ENCODE measurements around the gene CWC27. TPM values are rescaled to one million over a fixed set of nuclear protein-coding genes. Genes with fewer than 3 reads are reported as not detected.
A peak's percentile ranks its signal among the peaks of the same experiment; 100 is the strongest.

Gene CWC27
- total RNA-seq, 1 donor from 2014 or later, result 28.9 TPM

DNA sequence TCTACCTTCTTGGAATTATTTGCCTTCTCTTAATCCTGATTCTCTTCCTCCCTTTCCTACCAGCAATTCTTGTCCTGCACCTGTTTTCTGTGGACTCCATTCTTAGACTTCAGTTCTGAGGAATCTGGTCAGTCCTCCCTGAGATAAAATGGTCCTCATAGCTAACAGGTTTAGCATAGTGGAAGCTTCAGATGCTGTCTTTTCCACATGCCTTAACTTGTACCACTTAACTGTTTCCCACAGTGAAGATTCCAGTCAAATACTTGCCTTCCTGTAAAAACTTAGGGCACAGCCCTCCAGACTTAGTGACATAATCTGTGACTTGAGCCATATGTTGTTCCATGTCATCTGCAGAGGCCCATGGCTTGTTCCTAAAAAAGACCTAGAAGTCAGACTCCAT, 261.3 kb downstream of the CWC27 start:
- TF ChIP-seq, protein P1, sequence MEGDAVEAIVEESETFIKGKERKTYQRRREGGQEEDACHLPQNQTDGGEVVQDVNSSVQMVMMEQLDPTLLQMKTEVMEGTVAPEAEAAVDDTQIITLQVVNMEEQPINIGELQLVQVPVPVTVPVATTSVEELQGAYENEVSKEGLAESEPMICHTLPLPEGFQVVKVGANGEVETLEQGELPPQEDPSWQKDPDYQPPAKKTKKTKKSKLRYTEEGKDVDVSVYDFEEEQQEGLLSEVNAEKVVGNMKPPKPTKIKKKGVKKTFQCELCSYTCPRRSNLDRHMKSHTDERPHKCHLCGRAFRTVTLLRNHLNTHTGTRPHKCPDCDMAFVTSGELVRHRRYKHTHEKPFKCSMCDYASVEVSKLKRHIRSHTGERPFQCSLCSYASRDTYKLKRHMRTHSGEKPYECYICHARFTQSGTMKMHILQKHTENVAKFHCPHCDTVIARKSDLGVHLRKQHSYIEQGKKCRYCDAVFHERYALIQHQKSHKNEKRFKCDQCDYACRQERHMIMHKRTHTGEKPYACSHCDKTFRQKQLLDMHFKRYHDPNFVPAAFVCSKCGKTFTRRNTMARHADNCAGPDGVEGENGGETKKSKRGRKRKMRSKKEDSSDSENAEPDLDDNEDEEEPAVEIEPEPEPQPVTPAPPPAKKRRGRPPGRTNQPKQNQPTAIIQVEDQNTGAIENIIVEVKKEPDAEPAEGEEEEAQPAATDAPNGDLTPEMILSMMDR (IDR thresholded peaks at IDR 0.05), result no peak
- H3K4me1 Mint-ChIP-seq, result peaks cover 22% of the 10 kb centered on the region
- H3K4me3 Mint-ChIP-seq, result no peak overlapping the region
- intact Hi-C loops (cut with micrococcal nuclease), result loop anchor here (10.0 kb wide), 2 partner anchors 265 to 595 kb away; partner anchors contain the start of genes CWC27, SHLD3, SREK1IP1 and TRAPPC13
- no peak for ATAC-seq (ENCODE audit: low read depth)
- no peak for DNase-seq
- no peaks in the 10 kb centered on the region for H3K36me3 Mint-ChIP-seq (ENCODE audit: low read depth)
- CTCF ChIA-PET, result no interaction called here
- H3K27me3 Mint-ChIP-seq, result no peaks in the 10 kb centered on the region
- H3K27ac Mint-ChIP-seq, result no peak overlapping the region
- POLR2A ChIA-PET, result no interaction called here
- H3K9me3 Mint-ChIP-seq, result no peaks in the 10 kb centered on the region

DNA sequence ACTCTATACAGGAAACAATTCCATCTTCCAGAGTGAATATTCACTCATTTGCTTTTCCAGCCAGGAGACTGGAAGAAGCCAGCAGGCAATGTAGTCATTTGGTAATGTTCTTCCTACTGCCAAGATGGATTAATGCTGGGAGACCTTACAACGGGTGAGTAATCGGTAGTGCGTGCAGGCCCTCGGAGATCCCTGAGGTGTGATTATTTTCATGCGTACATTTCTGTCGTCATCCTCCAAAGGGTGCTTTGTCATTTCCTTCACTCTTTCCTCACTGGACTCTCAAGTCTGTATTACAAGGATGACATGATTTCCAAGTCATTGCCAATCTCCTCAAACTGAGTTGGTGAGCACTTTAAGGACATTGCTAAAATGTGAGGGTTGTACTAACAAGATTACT, 263.5 kb downstream of the CWC27 start:
- Mint-ChIP-seq H3K4me3 (no peak overlapping the region), H3K27me3 (no peaks in the 10 kb centered on the region), H3K4me1 (peaks cover 25% of the 10 kb centered on the region), H3K9me3 (no peaks in the 10 kb centered on the region), H3K27ac (no peak overlapping the region), H3K36me3 (ENCODE audit: low read depth) (peaks cover 3% of the 10 kb centered on the region)
- ChIA-PET CTCF (no interaction called here), POLR2A (no interaction called here)
- TF ChIP-seq, protein P1 (IDR thresholded peaks at IDR 0.05), result no peak
- no peak for ATAC-seq (ENCODE audit: low read depth)
- intact Hi-C loops (cut with micrococcal nuclease), result loop anchor here (10.0 kb wide), 2 partner anchors 267 to 593 kb away; partner anchors contain the start of genes CWC27, SHLD3, SREK1IP1 and TRAPPC13
- no peak for DNase-seq

DNA sequence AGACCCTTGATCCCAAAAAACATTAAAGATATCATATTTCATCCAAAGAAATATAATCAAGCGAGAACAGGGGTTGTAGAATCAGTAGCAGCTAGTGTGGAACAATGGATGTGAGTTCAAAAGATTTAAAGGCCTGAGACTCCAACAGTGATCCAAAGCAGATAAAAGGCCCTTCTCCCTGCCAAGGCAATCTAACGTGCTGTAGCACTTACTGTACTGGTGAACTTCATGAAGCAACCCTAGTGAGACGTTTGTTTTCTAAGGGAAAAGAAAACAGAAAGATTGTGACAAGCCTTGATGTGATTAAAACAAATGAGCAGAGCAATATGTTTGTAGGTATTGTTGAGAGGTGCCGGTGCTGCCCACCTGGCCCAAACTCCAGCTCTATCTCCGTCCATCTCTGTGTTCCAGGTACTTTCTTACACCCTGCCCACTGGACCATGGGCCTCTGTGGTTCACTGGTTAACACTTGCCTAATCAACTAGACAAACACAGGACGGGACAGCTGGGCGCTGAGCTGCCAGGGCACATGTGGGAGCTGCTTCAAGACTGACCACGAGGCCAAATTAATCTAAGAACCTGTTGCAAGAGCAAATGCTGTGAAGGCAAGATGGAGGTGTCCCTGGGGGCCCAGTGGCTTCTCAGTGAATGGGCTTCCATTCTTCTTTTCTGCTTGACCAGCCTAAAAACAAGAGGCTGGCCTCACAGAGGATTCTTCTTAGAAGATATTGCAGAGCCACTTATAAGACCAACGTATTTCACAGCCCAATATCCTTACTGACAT, 265.5 kb downstream of the CWC27 start:
- Mint-ChIP-seq H3K27me3 (no peaks in the 10 kb centered on the region), H3K36me3 (ENCODE audit: low read depth) (peaks cover 3% of the 10 kb centered on the region), H3K27ac (peak overlapping the region; percentile 77), H3K4me3 (peak overlapping the region; percentile 72), H3K4me1 (peaks cover 32% of the 10 kb centered on the region), H3K9me3 (no peaks in the 10 kb centered on the region)
- ChIA-PET CTCF (interaction anchor here (1.2 to 2.2 kb wide), 2 partner anchors 69 to 448 kb away, joined by 3 to 13 read pairs; partner anchors contain the start of gene ADAMTS6), POLR2A (interaction anchor here (0.9 to 2.8 kb wide), 3 partner anchors 12 to 69 kb away, joined by 3 to 11 read pairs (median 4); no protein-coding TSS in a partner anchor)
- TF ChIP-seq, protein P1 (IDR thresholded peaks at IDR 0.05), result no peak
- no peak for DNase-seq
- intact Hi-C loops (cut with micrococcal nuclease), result loop anchor here (10.0 kb wide), 2 partner anchors 269 to 591 kb away; partner anchors contain the start of genes CWC27, SHLD3, SREK1IP1 and TRAPPC13
- ATAC-seq (ENCODE audit: low read depth), result no peak

- ChIA-PET POLR2A (interaction anchor here (0.9 to 2.8 kb wide), 5 partner anchors 8 to 448 kb away, joined by 3 to 11 read pairs (median 3); no protein-coding TSS in a partner anchor), CTCF (interaction anchor here (1.1 to 2.2 kb wide), 3 partner anchors 12 to 448 kb away, joined by 4 to 13 read pairs (median 4); partner anchors contain the start of gene ADAMTS6)
- H3K9me3 Mint-ChIP-seq, result no peaks in the 10 kb centered on the region
- H3K36me3 Mint-ChIP-seq (ENCODE audit: low read depth), result peaks cover 3% of the 10 kb centered on the region
- ATAC-seq (ENCODE audit: low read depth), result no peak
- intact Hi-C loops (cut with micrococcal nuclease), result loop anchor here (1.0 to 10.0 kb wide), 5 partner anchors 68 to 590 kb away; partner anchors contain the start of genes CENPK, CWC27, PPWD1 and SHLD3
- H3K4me3 Mint-ChIP-seq, result peak overlapping the region; percentile 83
- peaks cover 32% of the 10 kb centered on the region for H3K4me1 Mint-ChIP-seq
- DNase-seq, result no peak
- no peaks in the 10 kb centered on the region for H3K27me3 Mint-ChIP-seq
- peak overlapping the region; percentile 77 for H3K27ac Mint-ChIP-seq
- TF ChIP-seq, protein P1 (IDR thresholded peaks at IDR 0.05), result no peak
Measured at GRCh38 chr5:65034813-65035209, 266.1 kb downstream of the CWC27 start.

Data from activated B cell treated with CpG ODN at 0.5 μM for 24 hours (primary cell).